ENCODE data around the gene ADTRP.

GRCh38 chr6:11758878-11759277 lies 19.7 kb downstream of the ADTRP start:
- TF ChIP-seq, protein P1, sequence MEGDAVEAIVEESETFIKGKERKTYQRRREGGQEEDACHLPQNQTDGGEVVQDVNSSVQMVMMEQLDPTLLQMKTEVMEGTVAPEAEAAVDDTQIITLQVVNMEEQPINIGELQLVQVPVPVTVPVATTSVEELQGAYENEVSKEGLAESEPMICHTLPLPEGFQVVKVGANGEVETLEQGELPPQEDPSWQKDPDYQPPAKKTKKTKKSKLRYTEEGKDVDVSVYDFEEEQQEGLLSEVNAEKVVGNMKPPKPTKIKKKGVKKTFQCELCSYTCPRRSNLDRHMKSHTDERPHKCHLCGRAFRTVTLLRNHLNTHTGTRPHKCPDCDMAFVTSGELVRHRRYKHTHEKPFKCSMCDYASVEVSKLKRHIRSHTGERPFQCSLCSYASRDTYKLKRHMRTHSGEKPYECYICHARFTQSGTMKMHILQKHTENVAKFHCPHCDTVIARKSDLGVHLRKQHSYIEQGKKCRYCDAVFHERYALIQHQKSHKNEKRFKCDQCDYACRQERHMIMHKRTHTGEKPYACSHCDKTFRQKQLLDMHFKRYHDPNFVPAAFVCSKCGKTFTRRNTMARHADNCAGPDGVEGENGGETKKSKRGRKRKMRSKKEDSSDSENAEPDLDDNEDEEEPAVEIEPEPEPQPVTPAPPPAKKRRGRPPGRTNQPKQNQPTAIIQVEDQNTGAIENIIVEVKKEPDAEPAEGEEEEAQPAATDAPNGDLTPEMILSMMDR (IDR thresholded peaks at IDR 0.05; ENCODE audit: insufficient read depth, low read length, poor library complexity, severe bottlenecking), result no peak
- TF ChIP-seq EZH2phosphoT487 (conservative IDR thresholded peaks at IDR 0.05; ENCODE audit: low read length), result no peak
